ENCODE data around the gene MACROD1.

MACROD1 gene

GRCh38 chr11:64029773-64030172 is 136.1 kb downstream of the MACROD1 start:
- no peak for DNase-seq

GRCh38 chr11:64028398-64029115 is 137.4 kb downstream of the MACROD1 start:
- DNase-seq = peak; percentile 43

- DNase-seq = no peak
Observed at GRCh38 chr11:64027651-64028397, 138.1 kb downstream of the MACROD1 start.

GRCh38 chr11:64026575-64027205 is 139.2 kb downstream of the MACROD1 start:
- no peak for DNase-seq

- no peak for DNase-seq
Observed at GRCh38 chr11:64025205-64025604, 140.7 kb downstream of the MACROD1 start.

- DNase-seq = no peak
Observed at GRCh38 chr11:64023712-64024710, 141.9 kb downstream of the MACROD1 start.

GRCh38 chr11:64022125-64022784 is 143.7 kb downstream of the MACROD1 start:
- no peak for DNase-seq

- no peak for DNase-seq
Observed at GRCh38 chr11:64021757-64022093, 144.2 kb downstream of the MACROD1 start.

- DNase-seq = no peak
Observed at GRCh38 chr11:64020976-64021756, 144.7 kb downstream of the MACROD1 start.

- DNase-seq = no peak
Observed at GRCh38 chr11:64019106-64020037, 146.5 kb downstream of the MACROD1 start.

GRCh38 chr11:64018310-64018709 is 147.6 kb downstream of the MACROD1 start:
- DNase-seq = no peak

- DNase-seq = no peak
Observed at GRCh38 chr11:64017945-64018224, 148.0 kb downstream of the MACROD1 start.

- no peak for DNase-seq
Observed at GRCh38 chr11:64015935-64016845, 149.7 kb downstream of the MACROD1 start.

GRCh38 chr11:64015510-64015909 is 150.4 kb downstream of the MACROD1 start:
- DNase-seq = no peak

- no peak for DNase-seq
Observed at GRCh38 chr11:64014356-64014755, 151.6 kb downstream of the MACROD1 start.

- DNase-seq = no peak
Observed at GRCh38 chr11:64013141-64013896, 152.6 kb downstream of the MACROD1 start.

- DNase-seq = no peak
Observed at GRCh38 chr11:64011371-64011770, 154.5 kb downstream of the MACROD1 start.

- no peak for DNase-seq
Observed at GRCh38 chr11:64010783-64011182, 155.1 kb downstream of the MACROD1 start.

- no peak for DNase-seq
Observed at GRCh38 chr11:64009710-64010109, 156.2 kb downstream of the MACROD1 start.

Measured in NCI-H526 treated with DMSO at 0.1 percent for 48 hours (cell line).